ENCODE measurements around the gene CISTR. TPM values are rescaled to one million over a fixed set of nuclear protein-coding genes. Genes with fewer than 3 reads are reported as not detected.
A peak's percentile ranks its signal among the peaks of the same experiment; 100 is the strongest.
"Not testable (repeated sequence)": the region's sequence is repeated elsewhere in the genome, so short reads cannot be mapped to it uniquely, and the experiment has no call there.

CISTR gene
- not detected in 2 replicates for total RNA-seq (2014; rRNA removed; shearing (Covaris generic); ENCODE audit: low replicate concordance)

- Histone ChIP-seq H3K4me3 (no peak within 1 kb of the TSS), H3K36me3 (no peaks in the 10 kb centered on the region), H3K9me3 (no peaks in the 10 kb centered on the region), H3K27me3 (no peaks in the 10 kb centered on the region)
- DNase-seq: no peak
These were observed at the start of gene CISTR for GRCh38 chr12:53751336-53752191. CISTR (minus strand) TSS chr12:53751979.

DNA sequence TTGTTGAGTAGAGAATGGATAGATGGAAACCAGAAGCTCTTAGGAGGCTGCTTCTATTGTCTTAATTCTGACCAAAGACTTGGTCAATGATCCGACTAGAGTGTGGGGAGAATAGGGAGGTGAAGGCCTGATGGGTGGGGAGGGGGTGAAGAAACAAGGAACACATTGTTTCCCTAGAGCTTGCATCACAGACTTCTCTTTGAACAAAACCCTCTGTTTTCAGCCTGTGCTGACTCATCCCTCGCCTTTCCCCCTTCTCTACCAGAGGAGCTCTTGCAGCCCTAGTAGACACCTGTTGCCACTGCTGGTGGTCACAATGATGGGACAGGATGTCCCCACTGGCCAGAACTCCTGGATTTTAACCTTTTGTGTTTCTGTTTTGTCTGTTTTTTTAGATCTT is 46.8 kb upstream of the CISTR start:
- Histone ChIP-seq H3K36me3 (no peaks in the 10 kb centered on the region), H3K9me3 (no peaks in the 10 kb centered on the region), H3K27me3 (no peaks in the 10 kb centered on the region), H3K4me3 (no peak overlapping the region)
- no peak for DNase-seq

- no peak overlapping the region for H3K4me3 ChIP-seq
- no peaks in the 10 kb centered on the region for H3K9me3 ChIP-seq
- H3K27me3 ChIP-seq: no peaks in the 10 kb centered on the region
- H3K36me3 ChIP-seq: no peaks in the 10 kb centered on the region
- no peak for DNase-seq
These were observed 44.1 kb upstream of the CISTR start for GRCh38 chr12:53795927-53796326.

DNA sequence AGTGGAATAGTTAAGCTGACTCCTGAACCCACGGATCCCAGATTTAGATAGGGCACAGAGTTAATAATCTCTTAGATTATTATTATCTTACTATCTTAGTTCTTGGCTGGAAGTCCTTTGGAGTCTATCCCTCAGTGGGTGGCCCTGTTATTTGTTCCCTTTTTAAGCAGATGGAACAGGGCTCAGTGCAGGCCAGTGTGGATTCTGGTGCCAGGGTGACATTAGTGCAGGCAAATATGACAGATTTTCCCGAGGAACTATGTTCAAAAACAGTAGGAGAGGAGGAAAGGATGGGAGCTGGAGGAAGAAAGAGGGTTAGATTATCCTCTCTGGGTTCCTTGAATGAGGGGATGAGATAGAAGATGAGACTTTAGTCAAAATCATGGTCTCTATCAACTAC is 41.4 kb upstream of the CISTR start:
- Histone ChIP-seq H3K9me3 (no peaks in the 10 kb centered on the region), H3K36me3 (no peaks in the 10 kb centered on the region), H3K4me3 (no peak overlapping the region), H3K27me3 (no peaks in the 10 kb centered on the region)
- DNase-seq: no peak

- H3K4me3 ChIP-seq: no peak overlapping the region
- no peaks in the 10 kb centered on the region for H3K9me3 ChIP-seq
- H3K36me3 ChIP-seq: no peaks in the 10 kb centered on the region
- peak; percentile 24 for DNase-seq
- no peaks in the 10 kb centered on the region for H3K27me3 ChIP-seq
These were observed 40.1 kb upstream of the CISTR start for GRCh38 chr12:53791735-53792326.

- DNase-seq: no peak
- no peaks in the 10 kb centered on the region for H3K27me3 ChIP-seq
- H3K9me3 ChIP-seq: no peaks in the 10 kb centered on the region
- H3K4me3 ChIP-seq: no peak overlapping the region
- H3K36me3 ChIP-seq: no peaks in the 10 kb centered on the region
These were observed 37.8 kb upstream of the CISTR start for GRCh38 chr12:53789570-53789969.

GRCh38 chr12:53788892-53789291 is 37.1 kb upstream of the CISTR start:
- Histone ChIP-seq H3K36me3 (no peaks in the 10 kb centered on the region), H3K4me3 (no peak overlapping the region), H3K27me3 (no peaks in the 10 kb centered on the region), H3K9me3 (no peaks in the 10 kb centered on the region)
- no peak for DNase-seq

GRCh38 chr12:53786411-53786810 is 34.6 kb upstream of the CISTR start:
- Histone ChIP-seq H3K27me3 (no peaks in the 10 kb centered on the region), H3K4me3 (no peak overlapping the region), H3K9me3 (no peaks in the 10 kb centered on the region), H3K36me3 (no peaks in the 10 kb centered on the region)
- no peak for DNase-seq

- Histone ChIP-seq H3K4me3 (no peak overlapping the region), H3K27me3 (no peaks in the 10 kb centered on the region), H3K36me3 (no peaks in the 10 kb centered on the region), H3K9me3 (no peaks in the 10 kb centered on the region)
- no peak for DNase-seq
These were observed 33.4 kb upstream of the CISTR start for GRCh38 chr12:53785161-53785560.

GRCh38 chr12:53782093-53782703 is 30.4 kb upstream of the CISTR start:
- H3K4me3 ChIP-seq: no peak overlapping the region
- DNase-seq: no peak
- no peaks in the 10 kb centered on the region for H3K9me3 ChIP-seq
- no peaks in the 10 kb centered on the region for H3K27me3 ChIP-seq
- no peaks in the 10 kb centered on the region for H3K36me3 ChIP-seq

GRCh38 chr12:53781228-53781801 is 29.5 kb upstream of the CISTR start:
- no peaks in the 10 kb centered on the region for H3K9me3 ChIP-seq
- peak; percentile 47 for DNase-seq
- no peaks in the 10 kb centered on the region; the same call in 1 of the 2 replicates for H3K27me3 ChIP-seq
- no peaks in the 10 kb centered on the region for H3K36me3 ChIP-seq
- H3K4me3 ChIP-seq: no peak overlapping the region

GRCh38 chr12:53780323-53780722 is 28.5 kb upstream of the CISTR start:
- no peak for DNase-seq
- H3K4me3 ChIP-seq: no peak overlapping the region
- no peaks in the 10 kb centered on the region for H3K9me3 ChIP-seq
- no peaks in the 10 kb centered on the region; the same call in 1 of the 2 replicates for H3K27me3 ChIP-seq
- no peaks in the 10 kb centered on the region for H3K36me3 ChIP-seq

- not testable (repeated sequence) for DNase-seq, H3K4me3 ChIP-seq, H3K36me3 ChIP-seq, H3K9me3 ChIP-seq, H3K27me3 ChIP-seq
These were observed 27.9 kb upstream of the CISTR start for GRCh38 chr12:53779679-53780078.

GRCh38 chr12:53777936-53778644 is 26.3 kb upstream of the CISTR start:
- no peaks in the 10 kb centered on the region for H3K36me3 ChIP-seq
- no peaks in the 10 kb centered on the region for H3K9me3 ChIP-seq
- no peaks in the 10 kb centered on the region; the same call in 1 of the 2 replicates for H3K27me3 ChIP-seq
- DNase-seq: no peak
- no peak overlapping the region for H3K4me3 ChIP-seq

DNA sequence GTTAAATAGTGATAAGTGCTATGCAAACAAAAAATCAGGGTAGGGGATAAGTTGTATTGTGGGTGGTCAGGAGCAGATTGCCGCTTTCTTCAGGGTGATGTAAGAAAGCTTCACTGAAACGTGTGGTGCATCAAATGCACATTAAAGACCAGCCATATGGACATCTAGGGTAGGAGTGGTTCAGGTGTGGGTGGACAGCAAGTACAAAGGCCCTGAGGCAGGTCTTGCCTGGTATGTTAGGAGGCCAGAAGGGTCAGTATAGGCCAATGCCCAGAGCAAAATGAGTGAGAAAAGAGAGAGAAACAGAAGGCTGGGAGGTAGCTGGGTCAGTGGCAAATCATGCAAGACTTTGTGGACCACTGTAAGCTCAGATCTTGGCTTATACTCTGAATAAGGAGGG is 25.6 kb upstream of the CISTR start:
- no peaks in the 10 kb centered on the region; the same call in 1 of the 2 replicates for H3K27me3 ChIP-seq
- no peaks in the 10 kb centered on the region for H3K9me3 ChIP-seq
- no peak overlapping the region for H3K4me3 ChIP-seq
- DNase-seq: no peak
- H3K36me3 ChIP-seq: no peaks in the 10 kb centered on the region

DNA sequence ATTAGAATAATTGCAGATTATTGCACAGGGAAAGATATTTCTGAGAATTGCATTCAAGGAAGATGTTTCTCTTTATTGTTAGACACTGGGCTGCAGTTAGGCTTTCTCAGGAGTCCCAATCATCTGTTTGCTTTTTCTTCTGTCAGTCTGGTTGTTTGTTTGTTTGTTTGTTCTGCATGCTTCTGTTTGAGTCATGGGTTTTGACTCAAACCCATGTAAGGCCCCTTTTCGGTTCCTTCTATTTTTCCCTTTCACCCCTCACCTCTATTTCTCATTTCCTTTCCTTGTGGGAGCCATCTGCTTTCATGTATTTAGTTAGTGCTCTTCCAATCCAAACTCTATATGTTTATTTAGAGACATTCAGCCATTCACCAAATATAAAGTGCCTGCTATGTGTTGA is 25.1 kb upstream of the CISTR start:
- no peaks in the 10 kb centered on the region; the same call in 1 of the 2 replicates for H3K27me3 ChIP-seq
- H3K9me3 ChIP-seq: no peaks in the 10 kb centered on the region
- DNase-seq: no peak
- H3K4me3 ChIP-seq: no peak overlapping the region
- H3K36me3 ChIP-seq: no peaks in the 10 kb centered on the region

All from MG63 (cell line).